ENCODE measurements around the gene TMC7.

Gene TMC7

GRCh38 chr16:19090916-19091315 is 107.2 kb downstream of the TMC7 start:
- DNase-seq (ENCODE audit: low read depth), result no peak

DNA sequence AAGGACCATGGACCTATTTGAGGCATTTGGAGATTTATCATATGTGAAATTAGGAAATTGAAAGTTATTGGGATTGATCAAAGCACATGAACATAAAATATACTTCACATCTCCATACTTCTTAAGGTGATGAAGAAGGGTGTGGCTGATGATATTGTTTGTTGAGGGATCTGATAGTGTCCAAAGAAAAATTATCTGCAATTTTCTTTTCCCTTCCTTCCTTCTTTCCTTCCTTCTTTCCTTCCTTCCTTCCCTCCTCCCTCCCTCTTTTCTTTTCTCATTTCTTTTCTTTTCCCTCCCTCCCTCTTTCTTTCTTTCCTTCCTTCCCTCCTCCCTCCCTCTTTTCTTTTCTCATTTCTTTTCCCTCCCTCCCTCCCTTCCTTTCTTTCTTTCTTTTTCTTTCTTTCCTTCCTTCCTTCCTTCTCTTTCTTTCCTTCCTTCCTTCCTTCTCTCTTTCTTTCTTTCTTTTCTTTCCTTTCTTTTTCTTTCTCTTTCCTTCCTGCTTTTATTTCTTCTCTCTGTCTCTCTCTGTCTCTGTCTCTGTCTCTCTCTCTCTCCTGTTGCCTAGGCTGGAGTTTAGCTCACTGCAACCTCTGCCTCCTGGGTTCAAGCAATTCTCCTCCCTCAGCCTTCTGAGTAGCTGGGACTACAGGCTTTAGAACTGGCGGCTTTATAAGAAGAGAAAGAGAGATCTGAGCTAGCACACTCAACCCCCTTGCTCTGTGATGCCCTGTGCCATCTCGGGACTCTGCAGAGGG is 109.1 kb downstream of the TMC7 start:
- DNase-seq (ENCODE audit: low read depth), result no peak

- DNase-seq (ENCODE audit: low read depth), result no peak
These were observed 110.2 kb downstream of the TMC7 start for GRCh38 chr16:19093631-19094541.

DNA sequence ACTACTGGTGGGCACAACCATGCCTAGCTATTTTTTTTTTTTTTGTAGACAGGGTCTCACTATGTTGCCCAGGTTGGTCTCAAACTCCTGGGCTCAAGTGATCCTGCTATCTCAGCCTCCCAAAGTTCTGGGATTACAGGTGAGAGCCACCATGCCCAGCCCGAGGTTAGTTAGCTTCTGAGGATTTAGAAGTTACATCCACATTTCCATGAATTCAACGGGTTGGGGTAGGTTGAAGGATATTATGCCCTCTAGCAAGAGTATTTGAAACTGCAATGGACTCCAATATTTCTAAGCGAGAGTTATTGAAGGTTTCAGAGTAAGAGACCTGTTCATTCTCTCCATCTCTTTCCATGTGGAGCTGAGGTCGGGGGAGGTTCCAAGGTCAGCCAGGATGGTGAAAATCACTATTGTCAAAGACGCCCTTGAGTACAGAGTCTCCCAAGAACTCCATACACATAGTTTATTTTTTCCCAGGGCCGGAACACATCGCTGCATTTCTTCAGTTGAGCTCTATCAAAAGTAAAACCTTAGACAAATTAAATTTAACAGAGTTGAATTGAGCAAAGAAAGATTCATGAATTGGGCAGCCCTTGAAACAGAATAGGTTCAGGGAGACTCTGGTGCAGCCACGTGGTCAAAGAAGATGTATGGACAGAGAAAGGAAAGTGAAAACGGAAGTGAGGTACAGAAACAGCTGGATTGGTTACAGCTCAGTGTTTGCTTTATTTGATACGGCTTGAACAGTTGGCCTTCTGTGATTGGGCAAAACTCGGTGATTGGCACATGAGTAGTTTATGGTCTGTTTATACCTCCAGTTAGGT is 111.0 kb downstream of the TMC7 start:
- no peak for DNase-seq (ENCODE audit: low read depth)

- no peak for DNase-seq (ENCODE audit: low read depth)
These were observed 111.9 kb downstream of the TMC7 start for GRCh38 chr16:19095654-19096053.

DNA sequence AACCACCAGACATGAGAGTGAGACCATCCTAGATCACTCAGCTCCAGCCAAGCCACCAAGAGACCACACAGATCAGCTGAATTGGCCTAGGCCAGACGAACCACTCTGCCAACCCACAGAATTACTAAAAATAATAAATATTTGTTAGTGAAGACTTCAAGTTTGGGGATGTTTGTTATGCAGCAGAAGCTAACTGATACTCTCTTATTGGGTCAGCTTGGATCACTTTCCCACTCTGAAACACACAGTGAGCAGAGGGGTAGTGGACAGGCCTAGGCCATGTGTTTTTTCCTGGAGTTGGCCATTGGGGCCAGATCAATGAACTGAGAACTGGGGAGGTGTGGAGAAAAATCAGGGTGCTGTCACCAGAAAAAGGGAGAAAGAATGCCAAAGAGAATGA is 114.4 kb downstream of the TMC7 start:
- no peak for DNase-seq (ENCODE audit: low read depth)

- no peak for DNase-seq (ENCODE audit: low read depth)
These were observed 118.6 kb downstream of the TMC7 start for GRCh38 chr16:19102187-19102872.

DNA sequence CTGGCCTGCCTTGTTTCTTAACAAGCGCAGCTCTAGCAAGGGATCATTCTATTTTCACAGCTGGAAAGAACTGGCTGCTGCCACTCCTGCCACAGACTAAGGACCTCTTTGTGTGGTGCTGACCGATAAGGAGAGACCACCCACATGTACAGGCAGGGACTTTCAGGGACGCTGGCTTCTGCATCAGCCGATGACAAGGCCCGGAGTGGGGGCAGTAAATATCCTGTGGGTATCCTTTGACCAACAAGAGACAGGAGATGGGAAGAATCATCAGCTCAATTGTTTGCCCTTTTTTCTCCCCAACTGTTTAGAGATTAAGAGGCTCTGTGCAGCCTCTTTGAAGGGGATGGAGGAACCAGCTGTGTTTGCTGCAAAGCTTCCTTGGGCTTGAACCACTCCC is 120.9 kb downstream of the TMC7 start:
- no peak for DNase-seq (ENCODE audit: low read depth)

DNA sequence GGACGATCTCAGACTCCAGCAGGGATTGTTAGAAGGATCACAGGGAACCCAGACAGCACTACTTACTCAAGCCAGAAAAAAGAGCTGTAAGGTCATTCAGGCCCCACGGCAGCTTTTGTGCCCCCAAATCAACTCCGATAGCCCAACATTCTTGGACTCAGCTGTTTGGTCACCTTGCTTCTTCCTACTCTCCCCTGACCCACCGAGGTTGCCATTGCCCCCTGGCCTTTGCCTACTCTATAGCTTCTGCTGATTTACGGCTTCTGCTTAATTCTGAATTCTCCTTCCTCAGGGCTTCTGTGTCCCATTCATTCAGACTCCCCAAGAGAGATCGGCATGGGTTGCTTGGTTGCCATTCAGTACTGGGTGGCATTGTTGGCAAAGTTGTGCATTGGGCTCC is 121.4 kb downstream of the TMC7 start:
- no peak for DNase-seq (ENCODE audit: low read depth)

GRCh38 chr16:19105891-19106624 is 122.3 kb downstream of the TMC7 start:
- no peak for DNase-seq (ENCODE audit: low read depth)

GRCh38 chr16:19106625-19107020 is 122.9 kb downstream of the TMC7 start:
- no peak for DNase-seq (ENCODE audit: low read depth)

DNA sequence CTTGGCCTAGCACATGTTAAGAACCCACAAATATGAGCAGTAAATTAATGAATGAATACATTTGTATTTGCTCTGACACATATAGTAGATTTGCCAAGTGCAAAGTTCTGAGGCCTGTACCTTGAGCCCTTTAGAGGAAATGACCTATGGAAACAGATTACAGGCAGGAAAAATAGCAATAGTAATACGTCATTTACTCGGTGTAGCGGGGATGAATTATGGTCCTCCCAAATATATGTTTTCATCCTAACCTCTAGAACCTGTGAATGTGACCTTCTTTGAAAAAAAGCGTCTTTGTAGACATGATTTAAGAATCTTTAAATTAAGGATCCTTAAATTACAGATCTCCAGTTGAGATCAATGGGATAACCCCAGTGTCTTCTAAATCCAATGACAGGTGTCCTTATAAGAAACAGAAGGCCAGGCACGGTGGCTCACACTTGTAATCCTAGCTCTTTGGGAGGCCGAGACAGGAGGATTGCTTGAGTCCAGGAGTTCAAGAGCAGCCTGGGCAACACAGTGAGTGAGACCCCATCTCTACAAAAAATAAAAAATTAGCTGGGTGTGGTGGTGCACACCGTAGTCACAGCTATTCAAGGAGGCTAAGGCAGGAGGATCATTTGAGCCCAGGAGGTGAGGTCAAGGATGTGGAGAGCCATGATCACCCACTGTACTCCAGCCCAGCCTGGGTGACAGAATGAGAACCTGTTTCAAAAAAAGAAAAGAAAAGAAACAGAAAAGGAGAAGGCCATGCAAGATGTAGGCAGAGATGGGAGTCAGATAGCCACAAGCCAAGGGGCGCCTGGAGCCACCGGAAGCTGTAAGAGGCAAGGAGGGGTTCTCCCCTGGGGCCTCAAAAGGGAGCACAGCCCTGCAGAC is 124.9 kb downstream of the TMC7 start:
- no peak for DNase-seq (ENCODE audit: low read depth)

DNA sequence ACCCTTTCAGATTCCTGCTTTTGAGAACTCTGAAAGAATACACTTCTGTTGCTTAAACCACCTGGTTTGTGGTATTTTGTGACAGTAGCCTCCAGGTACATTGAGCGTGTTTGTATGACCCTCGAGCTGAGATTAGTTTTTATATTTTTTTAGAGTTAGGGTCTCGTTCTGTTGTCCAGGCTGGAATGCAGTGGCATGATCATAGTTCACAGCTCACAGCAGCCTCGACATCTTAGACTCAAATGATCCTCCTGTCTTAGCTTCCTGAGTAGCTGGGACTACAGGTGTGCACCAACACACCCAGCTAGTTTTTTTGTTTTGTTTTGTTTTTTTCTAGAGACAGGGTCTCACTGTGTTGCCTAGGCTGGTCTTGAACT is 125.5 kb downstream of the TMC7 start:
- no peak for DNase-seq (ENCODE audit: low read depth)

- no peak for DNase-seq (ENCODE audit: low read depth)
These were observed 127.0 kb downstream of the TMC7 start for GRCh38 chr16:19110537-19111360.

GRCh38 chr16:19112099-19112407 is 128.3 kb downstream of the TMC7 start:
- no peak for DNase-seq (ENCODE audit: low read depth)
